Subcutaneous adipose tissue (tissue), 4 donors: Measurements from ENCODE around the gene TUBA1B. TPM values are rescaled to one million over a fixed set of nuclear protein-coding genes. Genes with fewer than 3 reads are reported as not detected.

ENCODE experiments used
- CTCF ChIP-seq: fragments of 450-650 bp; IDR thresholded peaks from one replicate; pipeline ENCODE4 v1.5.1; 2016; ENCODE audit warnings: low read depth, mild to moderate bottlenecking, control low read depth, antibody characterized with exemption, moderate library complexity
- total RNA-seq, 4 donors: library from RNA; depleted of rRNA; stranded (reverse); fragments of >200 nt; gene quantifications; one replicate each; pipeline ENCODE4 v1.1.0, GENCODE V29; 2016

TUBA1B gene
- total RNA-seq, 4 donors from 2014 or later, result 246 to 719 (median 447) TPM

GRCh38 chr12:49147384-49147783, 16.2 kb upstream of the TUBA1B start:
- no peak for TF ChIP-seq CTCF

GRCh38 chr12:49146406-49146805, 15.2 kb upstream of the TUBA1B start:
- no peak for TF ChIP-seq CTCF

GRCh38 chr12:49144384-49144783, 13.2 kb upstream of the TUBA1B start:
- no peak for TF ChIP-seq CTCF

- no peak for TF ChIP-seq CTCF
These were observed 7.8 kb upstream of the TUBA1B start for GRCh38 chr12:49138999-49139398.

- no peak for TF ChIP-seq CTCF
These were observed 7.4 kb upstream of the TUBA1B start for GRCh38 chr12:49138587-49138986.

- no peak for TF ChIP-seq CTCF
These were observed 6.3 kb upstream of the TUBA1B start for GRCh38 chr12:49137476-49137875.

- TF ChIP-seq CTCF, result no peak
These were observed 2.4 kb upstream of the TUBA1B start for GRCh38 chr12:49133590-49133989.
